CD4-positive, CD25-positive, alpha-beta regulatory T cell (primary cell): ENCODE measurements around the gene SHISAL1. TPM values are rescaled to one million over a fixed set of nuclear protein-coding genes. Genes with fewer than 3 reads are reported as not detected.

Experiments used
- ATAC-seq, 2 donors: fragments of 150-1000 bp; cut with Tn5 transposase; one replicate each; pipeline ENCODE4 v1.10.0; 2021; ENCODE audit warnings: low read depth in 2 of 2, moderate number of reproducible peaks in 2 of 2, moderate library complexity in 1 of 2
- DNase-seq, 3 donors: peaks; one replicate each; pipeline versions ENCODE4 v3.0.0 to v3.0.0-alpha.2; 2012 to 2022; ENCODE audit warnings: mixed read lengths in 1 of 3
- H3K27ac ChIP-seq: one replicate; pipeline ENCODE4 v1.7.0; 2013; ENCODE audit warnings: mild to moderate bottlenecking, low read length; ENCODE audit not compliant: insufficient read depth, poor library complexity, severe bottlenecking
- H3K27me3 ChIP-seq: one replicate; pipeline ENCODE4 v1.7.0; 2013; ENCODE audit warnings: low read length; ENCODE audit not compliant: control insufficient read depth, insufficient read depth
- H3K36me3 ChIP-seq: one replicate; pipeline ENCODE4 v1.7.0; 2013; ENCODE audit warnings: mild to moderate bottlenecking, low read length, moderate library complexity; ENCODE audit not compliant: control insufficient read depth, insufficient read depth
- H3K4me1 ChIP-seq: 2 replicates; pipeline ENCODE4 v1.7.0; 2013; ENCODE audit warnings: mild to moderate bottlenecking, low read length; ENCODE audit not compliant: insufficient read depth, control insufficient read depth, poor library complexity, severe bottlenecking
- H3K4me3 ChIP-seq: one replicate; pipeline ENCODE4 v1.7.0; 2013; ENCODE audit warnings: low read depth, mild to moderate bottlenecking, low read length, moderate library complexity
- H3K9me3 ChIP-seq, 2 experiments: 1 replicate in 1 of 2; 2 replicates in 1 of 2; pipeline ENCODE4 v1.7.0; 2013; ENCODE audit warnings: low read length in 2 of 2, mild to moderate bottlenecking in 1 of 2, moderate library complexity in 1 of 2; ENCODE audit not compliant: control insufficient read depth in 2 of 2
- H3K27ac Mint-ChIP-seq, 3 donors: one replicate each; pipeline ENCODE4 v1.8.0; 2020 to 2022; ENCODE audit warnings: mild to moderate bottlenecking in 3 of 3, mixed read lengths in 3 of 3, moderate library complexity in 2 of 3
- H3K27me3 Mint-ChIP-seq: one replicate; pipeline ENCODE4 v1.8.0; 2022; ENCODE audit warnings: mild to moderate bottlenecking, mixed read lengths
- H3K36me3 Mint-ChIP-seq: one replicate; pipeline ENCODE4 v1.8.0; 2020; ENCODE audit warnings: mixed read lengths
- H3K4me1 Mint-ChIP-seq, 4 donors: one replicate each; pipeline ENCODE4 v1.8.0; 2020 to 2022; ENCODE audit warnings: mixed read lengths in 4 of 4, mild to moderate bottlenecking in 1 of 4
- H3K4me3 Mint-ChIP-seq, 4 donors: one replicate each; pipeline ENCODE4 v1.8.0; 2020 to 2022; ENCODE audit warnings: mild to moderate bottlenecking in 4 of 4, mixed read lengths in 4 of 4, moderate library complexity in 3 of 4
- H3K9me3 Mint-ChIP-seq, 7 donors: one replicate each; pipeline ENCODE4 v1.8.0; 2020 to 2022; ENCODE audit warnings: mixed read lengths in 7 of 7, mild to moderate bottlenecking in 3 of 7, moderate library complexity in 2 of 7
- polyA plus RNA-seq, 4 donors: library from polyadenylated mRNA; unstranded; fragments of 300-500 nt; fragmentation: Illumina TruSeq; gene quantifications; one replicate each; pipeline ENCODE4 v1.2.3, GENCODE V29; 2021
- total RNA-seq: library from RNA; stranded (reverse); gene quantifications from one replicate; pipeline ENCODE4 v1.2.3, GENCODE V29; 2022

SHISAL1 gene
- total and polyA plus RNA-seq, 5 donors from 2014 or later, result not detected

- Mint-ChIP-seq H3K27me3 (peaks cover 9% of the 10 kb centered on the region), H3K9me3 (peaks cover 0 to 5% (median 0%) of the 10 kb centered on the region in 7 donors), H3K4me1 (no peaks in the 10 kb centered on the region), H3K27ac (no peak overlapping the region), H3K4me3 (no peak overlapping the region), H3K36me3 (no peaks in the 10 kb centered on the region)
- DNase-seq, result no peak
- no peak for ATAC-seq
- Histone ChIP-seq H3K27ac (no peak overlapping the region), H3K4me1 (no peaks in the 10 kb centered on the region), H3K4me3 (no peak overlapping the region), H3K9me3 (no peaks in the 10 kb centered on the region), H3K36me3 (no peaks in the 10 kb centered on the region), H3K27me3 (no peaks in the 10 kb centered on the region)
Measured at GRCh38 chr22:44220727-44221680, 91.7 kb downstream of the SHISAL1 start.

GRCh38 chr22:44219101-44219870, 93.5 kb downstream of the SHISAL1 start:
- H3K27me3 ChIP-seq, result no peaks in the 10 kb centered on the region
- no peak overlapping the region for H3K27ac Mint-ChIP-seq
- peaks cover 0 to 5% (median 0%) of the 10 kb centered on the region in 7 donors for H3K9me3 Mint-ChIP-seq
- no peaks in the 10 kb centered on the region for H3K4me1 ChIP-seq
- DNase-seq, result no peak
- no peak overlapping the region for H3K4me3 Mint-ChIP-seq
- no peaks in the 10 kb centered on the region for H3K36me3 ChIP-seq
- no peaks in the 10 kb centered on the region for H3K4me1 Mint-ChIP-seq
- no peaks in the 10 kb centered on the region for H3K36me3 Mint-ChIP-seq
- H3K27me3 Mint-ChIP-seq, result peaks cover 4% of the 10 kb centered on the region
- H3K27ac ChIP-seq, result no peak overlapping the region
- no peak overlapping the region for H3K4me3 ChIP-seq
- H3K9me3 ChIP-seq, result peaks cover 0 to 7% of the 10 kb centered on the region in 2 experiments
- no peak for ATAC-seq

GRCh38 chr22:44218071-44218470, 94.7 kb downstream of the SHISAL1 start:
- H3K9me3 ChIP-seq, result peaks cover 0 to 7% of the 10 kb centered on the region in 2 experiments

GRCh38 chr22:44217346-44217745, 95.4 kb downstream of the SHISAL1 start:
- H3K4me3 Mint-ChIP-seq, result no peak overlapping the region
- Histone ChIP-seq H3K27ac (no peak overlapping the region), H3K9me3 (peaks cover 0 to 7% of the 10 kb centered on the region in 2 experiments), H3K27me3 (no peaks in the 10 kb centered on the region), H3K36me3 (peaks cover 2% of the 10 kb centered on the region), H3K4me1 (no peaks in the 10 kb centered on the region), H3K4me3 (no peak overlapping the region)
- ATAC-seq (no peak), DNase-seq (no peak)
- H3K4me1 Mint-ChIP-seq, result no peaks in the 10 kb centered on the region
- H3K36me3 Mint-ChIP-seq, result no peaks in the 10 kb centered on the region
- no peak overlapping the region for H3K27ac Mint-ChIP-seq
- H3K9me3 Mint-ChIP-seq, result peaks cover 0 to 5% (median 0%) of the 10 kb centered on the region in 7 donors
- no peaks in the 10 kb centered on the region for H3K27me3 Mint-ChIP-seq

More at GRCh38 chr22:44218071-44218470, 94.7 kb downstream of the SHISAL1 start:
- H3K36me3 Mint-ChIP-seq, result no peaks in the 10 kb centered on the region
- H3K4me3 Mint-ChIP-seq, result no peak overlapping the region
- Histone ChIP-seq H3K4me3 (no peak overlapping the region), H3K27me3 (no peaks in the 10 kb centered on the region), H3K4me1 (no peaks in the 10 kb centered on the region), H3K36me3 (peaks cover 2% of the 10 kb centered on the region), H3K27ac (no peak overlapping the region)
- no peaks in the 10 kb centered on the region for H3K4me1 Mint-ChIP-seq
- DNase-seq (no peak), ATAC-seq (no peak)
- H3K27me3 Mint-ChIP-seq, result no peaks in the 10 kb centered on the region
- H3K27ac Mint-ChIP-seq, result no peak overlapping the region
- peaks cover 0 to 5% (median 0%) of the 10 kb centered on the region in 7 donors for H3K9me3 Mint-ChIP-seq

GRCh38 chr22:44215287-44215686, 97.5 kb downstream of the SHISAL1 start:
- no peak overlapping the region for H3K4me3 ChIP-seq
- DNase-seq (no peak), ATAC-seq (no peak)
- H3K36me3 ChIP-seq, result peaks cover 2% of the 10 kb centered on the region
- H3K4me1 ChIP-seq, result no peaks in the 10 kb centered on the region
- Mint-ChIP-seq H3K4me1 (no peaks in the 10 kb centered on the region), H3K27me3 (no peaks in the 10 kb centered on the region), H3K36me3 (peaks cover 13% of the 10 kb centered on the region), H3K9me3 (peaks cover 0 to 4% (median under 1%) of the 10 kb centered on the region in 7 donors), H3K27ac (no peak overlapping the region), H3K4me3 (no peak overlapping the region)
- no peaks in the 10 kb centered on the region for H3K27me3 ChIP-seq
- no peak overlapping the region for H3K27ac ChIP-seq
- H3K9me3 ChIP-seq, result peaks cover 0 to 7% of the 10 kb centered on the region in 2 experiments

- H3K27ac ChIP-seq, result no peak overlapping the region
- H3K9me3 ChIP-seq, result peaks cover 0 to 7% of the 10 kb centered on the region in 2 experiments
- no peak for ATAC-seq
- H3K27me3 ChIP-seq, result no peaks in the 10 kb centered on the region
- H3K36me3 ChIP-seq, result peaks cover 2% of the 10 kb centered on the region
- DNase-seq, result no peak
- H3K4me3 Mint-ChIP-seq, result no peak overlapping the region
- no peak overlapping the region for H3K4me3 ChIP-seq
- no peaks in the 10 kb centered on the region for H3K4me1 Mint-ChIP-seq
- H3K27me3 Mint-ChIP-seq, result no peaks in the 10 kb centered on the region
- H3K9me3 Mint-ChIP-seq, result peaks cover 0 to 6% (median 1%) of the 10 kb centered on the region in 7 donors
- H3K36me3 Mint-ChIP-seq, result peaks cover 18% of the 10 kb centered on the region
- H3K27ac Mint-ChIP-seq, result no peak overlapping the region
- H3K4me1 ChIP-seq, result no peaks in the 10 kb centered on the region
Measured at GRCh38 chr22:44214764-44215163, 98.0 kb downstream of the SHISAL1 start.

- no peak overlapping the region for H3K27ac Mint-ChIP-seq
- peaks cover 0 to 10% (median 4%) of the 10 kb centered on the region in 7 donors for H3K9me3 Mint-ChIP-seq
- H3K9me3 ChIP-seq, result peaks cover 3 to 7% of the 10 kb centered on the region in 2 experiments
- ATAC-seq (no peak), DNase-seq (no peak)
- H3K27ac ChIP-seq, result no peak overlapping the region
- H3K36me3 Mint-ChIP-seq, result peaks cover 22% of the 10 kb centered on the region
- no peak overlapping the region for H3K4me3 Mint-ChIP-seq
- peaks cover 0 to under 1% (median 0%) of the 10 kb centered on the region in 4 donors for H3K4me1 Mint-ChIP-seq
- H3K27me3 ChIP-seq, result no peaks in the 10 kb centered on the region
- no peak overlapping the region for H3K4me3 ChIP-seq
- H3K36me3 ChIP-seq, result peaks cover 2% of the 10 kb centered on the region
- no peaks in the 10 kb centered on the region for H3K4me1 ChIP-seq
- H3K27me3 Mint-ChIP-seq, result no peaks in the 10 kb centered on the region
Measured at GRCh38 chr22:44214187-44214586, 98.6 kb downstream of the SHISAL1 start.
